ENCODE measurements around the gene CAPS2.

GRCh38 chr12:75308279-75308678 lies 21.8 kb downstream of the CAPS2 start:
- TF ChIP-seq NFE2L1 (CRISPR knock-in tag; IDR thresholded peaks at IDR 0.05) (no peak), NFYB (CRISPR knock-in tag; conservative IDR thresholded peaks at IDR 0.05; ENCODE audit: low read depth) (no peak), NR2C2 (CRISPR knock-in tag; IDR thresholded peaks at IDR 0.05) (no peak), ZNF121 (CRISPR knock-in tag; IDR thresholded peaks at IDR 0.05) (no peak), USF2 (CRISPR knock-in tag; IDR thresholded peaks at IDR 0.05) (no peak)
- TF ChIP-seq, protein P1, sequence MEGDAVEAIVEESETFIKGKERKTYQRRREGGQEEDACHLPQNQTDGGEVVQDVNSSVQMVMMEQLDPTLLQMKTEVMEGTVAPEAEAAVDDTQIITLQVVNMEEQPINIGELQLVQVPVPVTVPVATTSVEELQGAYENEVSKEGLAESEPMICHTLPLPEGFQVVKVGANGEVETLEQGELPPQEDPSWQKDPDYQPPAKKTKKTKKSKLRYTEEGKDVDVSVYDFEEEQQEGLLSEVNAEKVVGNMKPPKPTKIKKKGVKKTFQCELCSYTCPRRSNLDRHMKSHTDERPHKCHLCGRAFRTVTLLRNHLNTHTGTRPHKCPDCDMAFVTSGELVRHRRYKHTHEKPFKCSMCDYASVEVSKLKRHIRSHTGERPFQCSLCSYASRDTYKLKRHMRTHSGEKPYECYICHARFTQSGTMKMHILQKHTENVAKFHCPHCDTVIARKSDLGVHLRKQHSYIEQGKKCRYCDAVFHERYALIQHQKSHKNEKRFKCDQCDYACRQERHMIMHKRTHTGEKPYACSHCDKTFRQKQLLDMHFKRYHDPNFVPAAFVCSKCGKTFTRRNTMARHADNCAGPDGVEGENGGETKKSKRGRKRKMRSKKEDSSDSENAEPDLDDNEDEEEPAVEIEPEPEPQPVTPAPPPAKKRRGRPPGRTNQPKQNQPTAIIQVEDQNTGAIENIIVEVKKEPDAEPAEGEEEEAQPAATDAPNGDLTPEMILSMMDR (IDR thresholded peaks at IDR 0.05), result no peak

All from WTC11 (cell line).